Thyroid gland (tissue), 4 donors: ENCODE results near the gene PARD3. TPM values are rescaled to one million over a fixed set of nuclear protein-coding genes. Genes with fewer than 3 reads are reported as not detected.

Experiments
- DNase-seq, 2 donors: peaks; one replicate each; pipeline ENCODE4 v3.0.0-alpha.2; 2019
- H3K27ac ChIP-seq, 3 donors: fragments of 200-600 bp; sonication (generic); 1 replicate in 2 of 3; 2 replicates in 1 of 3; pipeline ENCODE4 v1.5.1; 2016 to 2019; ENCODE audit warnings: mild to moderate bottlenecking in 1 of 3, moderate library complexity in 1 of 3
- H3K27me3 ChIP-seq: fragments of 200-600 bp; sonication (generic); one replicate; pipeline ENCODE4 v1.5.1; 2019
- H3K36me3 ChIP-seq, 2 donors: fragments of 200-600 bp; sonication (generic); one replicate each; pipeline ENCODE4 v1.5.1; 2016 to 2019
- H3K4me1 ChIP-seq, 2 donors: fragments of 200-600 bp; sonication (generic); one replicate each; pipeline ENCODE4 v1.5.1; 2017 to 2019
- H3K4me3 ChIP-seq, 3 donors: fragments of 200-600 bp; sonication (generic); replicated peaks in 1 of 3; 1 replicate in 2 of 3; 2 replicates in 1 of 3; pipeline ENCODE4 v1.5.1; 2016; ENCODE audit warnings: mild to moderate bottlenecking in 1 of 3
- H3K9me3 ChIP-seq: fragments of 200-600 bp; sonication (generic); one replicate; pipeline ENCODE4 v1.5.1; 2017
- CTCF ChIP-seq, 6 experiments: fragments of 200-600 bp in 3 of 6; fragments of 450-650 bp in 3 of 6; sonication (generic) in 3 of 6; IDR thresholded peaks; one replicate each; pipeline ENCODE4 v1.5.1; 2016 to 2019; ENCODE audit warnings: antibody characterized with exemption in 6 of 6, mild to moderate bottlenecking in 2 of 6, inconsistent platforms in 1 of 6, moderate library complexity in 1 of 6
- POLR2A ChIP-seq, 2 donors: fragments of 450-650 bp; IDR thresholded peaks; one replicate each; pipeline ENCODE4 v1.6.1; 2017; ENCODE audit warnings: antibody characterized with exemption in 2 of 2, mild to moderate bottlenecking in 2 of 2, moderate library complexity in 1 of 2
- WGBS, 2 donors: methylation state at CpG; one replicate each; pipeline ENCODE4 v1.1.5; 2017; 5-methylcytosine and 5-hydroxymethylcytosine counted together
- intact Hi-C: fragments of 100-400 bp; cut with DNase I; formaldehyde crosslinking; loops from one replicate; pipeline ENCODE4 v1.15.1; 2023
- total RNA-seq, 4 donors: library from RNA; depleted of rRNA; stranded (reverse); fragments of >200 nt; gene quantifications; one replicate each; pipeline ENCODE4 v1.2.3, GENCODE V29; 2016

The PARD3 gene
- total RNA-seq, 4 donors from 2014 or later, result 48.6 to 88.4 (median 57.7) TPM

GRCh38 chr10:34291466-34292193 is 523.5 kb downstream of the PARD3 start:
- DNase-seq, result no peak
- intact Hi-C loops, result no loop called here
- no peak for TF ChIP-seq POLR2A (IDR thresholded peaks at IDR 0.05)
- no peak overlapping the region for H3K27ac ChIP-seq
- H3K4me1 ChIP-seq, result peaks cover 0 to 11% of the 10 kb centered on the region in 2 donors
- no peaks in the 10 kb centered on the region for H3K36me3 ChIP-seq
- H3K9me3 ChIP-seq, result no peaks in the 10 kb centered on the region
- no peaks in the 10 kb centered on the region for H3K27me3 ChIP-seq
- H3K4me3 ChIP-seq, result no peak overlapping the region
- 83 to 95% methylated on average over 6 of the region's 6 CpGs for WGBS, 2 donors

- WGBS, 2 donors, result 99% methylated on average over 2 of the region's 2 CpGs
- intact Hi-C loops, result no loop called here
- no peak for TF ChIP-seq CTCF (IDR thresholded peaks at IDR 0.05)
- no peak for TF ChIP-seq POLR2A (IDR thresholded peaks at IDR 0.05)
- H3K27ac ChIP-seq, result no peak overlapping the region
- DNase-seq, result no peak
- no peaks in the 10 kb centered on the region for H3K9me3 ChIP-seq
- no peaks in the 10 kb centered on the region for H3K27me3 ChIP-seq
- H3K36me3 ChIP-seq, result no peaks in the 10 kb centered on the region
- peaks cover 0 to 11% of the 10 kb centered on the region in 2 donors for H3K4me1 ChIP-seq
- no peak overlapping the region for H3K4me3 ChIP-seq
These were observed 524.5 kb downstream of the PARD3 start for GRCh38 chr10:34290412-34291081.

GRCh38 chr10:34288634-34289033 is 526.5 kb downstream of the PARD3 start:
- Histone ChIP-seq H3K27ac (no peak overlapping the region), H3K36me3 (no peaks in the 10 kb centered on the region), H3K9me3 (no peaks in the 10 kb centered on the region), H3K27me3 (no peaks in the 10 kb centered on the region), H3K4me1 (peaks cover 0 to 11% of the 10 kb centered on the region in 2 donors), H3K4me3 (no peak overlapping the region)
- WGBS, 2 donors, result 76 to 82% methylated on average over 3 of the region's 3 CpGs
- no peak for DNase-seq
- TF ChIP-seq CTCF (IDR thresholded peaks at IDR 0.05), result no peak
- no peak for TF ChIP-seq POLR2A (IDR thresholded peaks at IDR 0.05)
- intact Hi-C loops, result no loop called here

GRCh38 chr10:34286136-34286739 is 528.9 kb downstream of the PARD3 start:
- peaks cover 0 to 13% of the 10 kb centered on the region in 2 donors for H3K4me1 ChIP-seq
- H3K4me3 ChIP-seq, result no peak overlapping the region
- no peaks in the 10 kb centered on the region for H3K9me3 ChIP-seq
- no peak overlapping the region for H3K27ac ChIP-seq
- intact Hi-C loops, result no loop called here
- 94 to 96% methylated on average over 3 of the region's 3 CpGs for WGBS, 2 donors
- no peak for DNase-seq
- H3K36me3 ChIP-seq, result no peaks in the 10 kb centered on the region
- no peaks in the 10 kb centered on the region for H3K27me3 ChIP-seq
- TF ChIP-seq CTCF (IDR thresholded peaks at IDR 0.05), result no peak
- no peak for TF ChIP-seq POLR2A (IDR thresholded peaks at IDR 0.05)

- no peak overlapping the region for H3K4me3 ChIP-seq
- peak overlapping the region in 1 of 3 donors; percentile 19 for H3K27ac ChIP-seq
- no peaks in the 10 kb centered on the region for H3K9me3 ChIP-seq
- intact Hi-C loops, result no loop called here
- peaks cover 0 to 6% of the 10 kb centered on the region in 2 donors for H3K4me1 ChIP-seq
- no peaks in the 10 kb centered on the region for H3K36me3 ChIP-seq
- TF ChIP-seq CTCF (IDR thresholded peaks at IDR 0.05) (no peak), POLR2A (IDR thresholded peaks at IDR 0.05) (no peak)
- DNase-seq, result no peak
- H3K27me3 ChIP-seq, result no peaks in the 10 kb centered on the region
- WGBS, 2 donors, result 86 to 87% methylated on average over 3 of the region's 3 CpGs
These were observed 533.2 kb downstream of the PARD3 start for GRCh38 chr10:34281661-34282582.
